Astrocyte of the cerebellum (primary cell): ENCODE results near the gene NAPB.

ENCODE experiments used
- DNase-seq: peaks from one replicate; pipeline ENCODE4 v3.0.0-alpha.2; 2011; ENCODE audit warnings: low read depth
- H3K4me3 ChIP-seq: 2 replicates; pipeline ENCODE4 v1.5.1; 2011; ENCODE audit warnings: mild to moderate bottlenecking, low read depth, low read length, moderate library complexity
- in situ Hi-C: cut with HindIII; loops from 2 replicates; pipeline ENCODE4 v1.10.0; 2017; ENCODE audit warnings: low sequenced_read_pairs
- TF ChIP-seq, protein P1 (sequence below): IDR thresholded peaks from 2 replicates; pipeline ENCODE4 v1.5.1; 2012; ENCODE audit warnings: low read length, low read depth, moderate library complexity, mild to moderate bottlenecking; ENCODE audit errors: missing control alignments

NAPB gene

GRCh38 chr20:23409800-23410199, 11.5 kb downstream of the NAPB start:
- no peak overlapping the region for H3K4me3 ChIP-seq
- in situ Hi-C loops, result no loop called here
- TF ChIP-seq, protein P1, sequence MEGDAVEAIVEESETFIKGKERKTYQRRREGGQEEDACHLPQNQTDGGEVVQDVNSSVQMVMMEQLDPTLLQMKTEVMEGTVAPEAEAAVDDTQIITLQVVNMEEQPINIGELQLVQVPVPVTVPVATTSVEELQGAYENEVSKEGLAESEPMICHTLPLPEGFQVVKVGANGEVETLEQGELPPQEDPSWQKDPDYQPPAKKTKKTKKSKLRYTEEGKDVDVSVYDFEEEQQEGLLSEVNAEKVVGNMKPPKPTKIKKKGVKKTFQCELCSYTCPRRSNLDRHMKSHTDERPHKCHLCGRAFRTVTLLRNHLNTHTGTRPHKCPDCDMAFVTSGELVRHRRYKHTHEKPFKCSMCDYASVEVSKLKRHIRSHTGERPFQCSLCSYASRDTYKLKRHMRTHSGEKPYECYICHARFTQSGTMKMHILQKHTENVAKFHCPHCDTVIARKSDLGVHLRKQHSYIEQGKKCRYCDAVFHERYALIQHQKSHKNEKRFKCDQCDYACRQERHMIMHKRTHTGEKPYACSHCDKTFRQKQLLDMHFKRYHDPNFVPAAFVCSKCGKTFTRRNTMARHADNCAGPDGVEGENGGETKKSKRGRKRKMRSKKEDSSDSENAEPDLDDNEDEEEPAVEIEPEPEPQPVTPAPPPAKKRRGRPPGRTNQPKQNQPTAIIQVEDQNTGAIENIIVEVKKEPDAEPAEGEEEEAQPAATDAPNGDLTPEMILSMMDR, result no peak
- DNase-seq, result no peak

DNA sequence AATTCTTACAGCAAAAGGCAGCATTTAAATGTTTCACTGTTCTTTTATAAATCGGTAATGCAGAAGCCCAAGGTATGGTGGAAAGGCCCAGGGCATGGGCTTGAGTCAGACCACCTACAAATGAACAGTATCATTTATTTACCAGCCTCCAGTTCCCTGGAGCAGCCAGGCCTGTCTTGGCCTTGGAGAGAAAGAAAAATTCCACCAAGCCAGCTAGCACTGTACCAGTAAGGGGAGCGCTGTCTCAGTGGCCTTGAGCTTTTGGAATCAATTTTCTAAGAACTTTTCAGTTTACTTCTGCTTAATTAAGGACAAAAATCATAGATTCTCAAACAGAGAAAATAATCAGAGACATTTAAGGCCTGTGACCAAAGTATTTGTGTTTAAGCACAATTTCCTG, 12.3 kb downstream of the NAPB start:
- in situ Hi-C loops, result no loop called here
- no peak for DNase-seq

GRCh38 chr20:23407781-23408464, 13.4 kb downstream of the NAPB start:
- TF ChIP-seq, protein P1, result no peak
- no peak overlapping the region for H3K4me3 ChIP-seq
- in situ Hi-C loops, result no loop called here
- DNase-seq, result no peak

More for the DNA sequence above, 12.3 kb downstream of the NAPB start:
- TF ChIP-seq, protein P1, result no peak
- no peak overlapping the region for H3K4me3 ChIP-seq

- TF ChIP-seq, protein P1, result no peak
- no peak for DNase-seq
- H3K4me3 ChIP-seq, result no peak overlapping the region
- in situ Hi-C loops, result no loop called here
Observed at GRCh38 chr20:23406880-23407279, 14.4 kb downstream of the NAPB start.

GRCh38 chr20:23404196-23404595, 17.1 kb downstream of the NAPB start:
- no peak for DNase-seq
- in situ Hi-C loops, result no loop called here
- H3K4me3 ChIP-seq, result no peak overlapping the region
- TF ChIP-seq, protein P1, result no peak

GRCh38 chr20:23403751-23404150, 17.5 kb downstream of the NAPB start:
- DNase-seq, result no peak
- no peak overlapping the region for H3K4me3 ChIP-seq
- in situ Hi-C loops, result no loop called here
- TF ChIP-seq, protein P1, result no peak
